ENCODE data around the gene UST.
"Not testable (repeated sequence)": the region's sequence is repeated elsewhere in the genome, so short reads cannot be mapped to it uniquely, and the experiment has no call there.

UST gene

GRCh38 chr6:148768646-148769270 is 21.9 kb downstream of the UST start:
- no peak for DNase-seq

- no peak for DNase-seq
Observed at GRCh38 chr6:148769304-148769968, 22.6 kb downstream of the UST start.

DNA sequence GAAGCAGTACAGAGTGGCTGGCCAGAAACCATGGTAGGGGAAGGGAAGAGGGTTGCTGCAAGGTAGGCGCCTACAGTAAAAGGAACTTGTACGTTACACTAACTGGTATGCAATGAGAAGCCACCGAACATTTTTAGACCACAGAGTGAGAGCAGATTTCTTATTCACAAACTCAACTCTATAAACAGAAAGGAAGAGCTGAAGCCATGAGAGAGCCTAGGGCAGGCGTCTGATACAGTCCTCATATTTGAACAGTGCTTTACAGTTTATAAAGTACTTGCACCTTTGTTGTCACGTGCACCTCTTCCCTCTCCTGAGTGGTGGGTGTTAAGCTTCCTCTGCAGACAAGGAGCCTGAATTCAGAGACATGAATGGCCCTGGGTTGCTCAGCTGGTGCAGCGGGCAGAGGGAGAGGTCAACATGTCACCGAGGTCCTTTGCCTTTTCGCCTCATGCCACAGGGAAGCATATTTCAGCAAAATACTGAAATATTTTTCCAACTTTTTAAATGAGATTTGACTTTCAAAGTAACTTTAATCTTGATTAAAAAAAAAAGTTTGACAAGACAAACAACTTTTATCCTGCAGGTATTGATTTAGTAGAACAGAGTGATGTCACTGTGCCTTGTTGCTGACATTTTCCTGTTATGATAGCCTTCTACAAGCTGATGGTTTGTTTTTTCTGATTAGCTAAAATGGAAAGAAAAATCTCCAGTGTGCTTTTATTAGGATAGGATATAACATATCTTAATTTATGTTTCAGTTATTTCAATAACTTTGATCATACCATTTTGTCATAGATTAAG is 23.8 kb downstream of the UST start:
- DNase-seq = no peak

DNA sequence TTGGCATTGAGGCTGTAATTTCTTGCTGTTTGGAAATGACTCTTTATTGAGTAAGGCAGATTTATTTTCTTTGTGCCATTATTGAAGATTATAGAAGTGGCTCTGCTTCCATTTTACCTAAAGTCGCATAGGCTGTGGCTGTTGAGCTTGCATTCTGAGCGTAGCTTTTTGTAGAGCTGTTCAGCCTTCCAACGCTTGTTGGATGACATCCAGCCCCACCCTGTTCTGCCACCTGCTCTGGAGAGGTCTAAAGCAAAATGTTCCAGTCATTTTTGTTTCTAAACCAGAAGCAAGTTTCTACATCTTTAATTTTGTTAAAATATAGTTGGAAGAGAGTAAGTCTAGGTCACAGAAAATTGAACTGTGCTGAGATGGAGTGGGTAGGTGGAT is 24.4 kb downstream of the UST start:
- DNase-seq = no peak

- DNase-seq = no peak
Observed at GRCh38 chr6:148771896-148772554, 25.2 kb downstream of the UST start.

DNA sequence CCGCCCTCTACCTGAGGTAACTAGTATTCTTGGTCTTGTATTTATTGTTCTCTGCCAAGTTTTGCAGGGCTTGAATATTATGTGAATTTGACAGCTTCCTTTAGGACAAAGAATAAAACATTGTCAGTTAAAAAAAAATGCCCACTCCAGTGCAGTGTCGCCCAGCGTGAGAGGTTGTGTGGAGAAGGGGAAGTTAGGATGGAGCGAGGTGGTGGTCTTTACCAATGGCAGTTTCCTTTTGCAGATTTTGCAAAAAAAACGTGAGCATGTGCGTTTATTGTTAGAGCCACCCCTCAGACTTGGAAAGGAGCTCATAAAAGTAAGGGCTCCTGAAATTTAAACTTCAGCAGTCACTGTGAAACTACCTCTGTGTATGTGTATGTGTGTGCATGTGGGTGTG is 28.3 kb downstream of the UST start:
- no peak for DNase-seq

DNA sequence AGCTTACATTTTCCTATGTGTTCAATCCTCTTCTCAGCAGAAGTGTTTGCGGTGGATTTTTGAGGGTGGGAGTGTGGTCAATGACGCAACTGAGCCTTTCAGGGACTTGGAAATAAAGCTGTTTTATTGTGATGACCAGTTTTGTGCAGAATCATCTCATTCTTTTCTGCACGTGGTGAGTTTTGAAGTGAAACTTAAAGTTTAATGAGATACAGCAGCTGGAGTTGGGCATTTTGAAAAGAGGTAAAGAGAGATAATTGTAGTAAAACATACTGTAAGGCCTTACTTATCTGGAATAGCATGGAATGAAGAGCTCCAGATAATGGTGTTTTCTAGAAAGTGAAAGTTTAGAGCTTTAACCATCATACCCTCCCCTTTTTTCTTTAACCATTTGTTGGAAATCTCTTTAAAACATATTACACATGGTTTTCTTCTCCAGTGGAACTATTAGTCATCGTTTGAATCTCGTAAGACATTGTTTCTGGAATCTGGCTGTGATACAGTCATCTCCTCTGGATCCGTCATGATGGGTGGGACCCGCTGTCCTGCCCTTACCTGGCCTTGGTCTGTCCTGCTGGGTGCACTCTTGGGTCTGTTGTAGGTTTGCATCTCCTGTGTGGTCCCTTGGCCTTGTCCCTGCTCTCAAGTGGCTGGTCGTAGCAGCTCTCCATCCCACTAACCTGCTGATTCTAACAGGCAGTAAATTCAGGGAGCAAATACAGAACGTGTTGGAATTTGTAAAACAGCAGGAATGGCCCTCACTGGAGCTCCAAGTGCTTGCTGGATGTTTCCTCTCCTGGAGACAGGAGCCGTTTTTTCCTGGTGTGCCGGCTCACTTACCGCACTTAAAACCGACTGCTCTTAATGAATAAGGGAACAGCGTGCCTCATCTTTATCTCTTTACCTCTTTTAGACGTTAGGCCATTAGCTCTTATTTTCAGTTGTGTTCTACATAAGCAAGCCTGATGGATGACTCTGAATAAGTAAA is 29.8 kb downstream of the UST start:
- DNase-seq = no peak

GRCh38 chr6:148779142-148779562 is 32.3 kb downstream of the UST start:
- DNase-seq = no peak

DNA sequence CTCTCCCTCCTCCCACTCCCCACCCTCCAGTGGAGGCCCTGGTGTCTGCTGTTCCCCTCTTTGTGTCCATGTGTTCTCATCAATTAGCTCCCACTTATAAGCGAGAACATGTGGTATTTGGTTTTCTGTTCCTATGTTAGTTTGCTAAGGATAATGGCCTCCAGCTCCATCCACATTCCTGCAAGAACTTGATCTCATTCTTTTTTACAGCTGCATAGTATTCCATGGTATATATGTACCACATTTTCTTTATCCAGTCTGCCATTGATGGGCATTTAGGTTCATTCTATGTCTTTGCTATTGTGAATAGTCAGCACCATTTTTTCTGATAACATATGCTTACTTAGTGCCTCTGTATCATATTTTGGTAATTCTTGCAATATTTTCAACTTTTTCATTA is 33.6 kb downstream of the UST start:
- DNase-seq = not testable (repeated sequence)

- no peak for DNase-seq
Observed at GRCh38 chr6:148780918-148781436, 34.1 kb downstream of the UST start.

- DNase-seq = no peak
Observed at GRCh38 chr6:148789948-148790347, 43.1 kb downstream of the UST start.

DNA sequence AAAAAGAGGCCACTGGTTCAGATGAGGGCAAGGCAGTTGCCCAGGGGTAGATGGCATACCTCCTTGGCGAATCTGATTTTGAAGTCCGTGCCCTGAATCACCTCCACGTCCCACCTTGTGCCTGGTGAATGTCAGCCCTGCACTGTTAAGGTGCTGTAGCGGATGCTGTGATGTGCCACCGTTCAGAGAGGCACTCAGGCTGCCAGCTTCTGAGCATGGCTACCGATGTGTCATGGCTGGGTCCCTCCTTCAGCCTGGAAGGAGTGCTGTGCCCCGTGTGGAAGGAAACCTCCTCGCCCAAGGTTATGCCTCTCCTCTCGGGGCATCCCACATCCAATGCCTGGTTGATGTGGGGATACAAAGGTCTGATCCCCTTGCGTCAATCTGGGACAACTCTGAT is 43.6 kb downstream of the UST start:
- DNase-seq = no peak

DNA sequence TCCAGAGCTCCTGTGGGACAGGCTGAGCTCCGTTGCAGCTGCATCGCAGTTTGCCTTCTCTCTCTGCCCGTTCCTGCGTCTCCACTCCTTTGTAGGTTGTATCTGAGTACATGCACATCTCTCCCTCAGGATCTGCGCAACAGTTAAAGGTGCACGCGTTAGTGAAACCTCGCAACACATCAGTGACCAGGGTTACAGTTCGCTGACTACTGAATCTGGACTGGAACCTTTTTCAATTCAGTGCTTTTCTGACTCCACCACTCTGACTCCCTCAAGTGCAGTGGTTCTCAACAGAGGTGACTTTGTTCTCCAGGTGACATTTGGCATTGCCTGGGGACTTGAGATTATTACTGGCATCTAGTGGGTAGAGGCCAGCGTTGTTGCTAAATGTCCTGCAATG is 44.0 kb downstream of the UST start:
- no peak for DNase-seq

GRCh38 chr6:148791372-148791771 is 44.5 kb downstream of the UST start:
- no peak for DNase-seq

DNA sequence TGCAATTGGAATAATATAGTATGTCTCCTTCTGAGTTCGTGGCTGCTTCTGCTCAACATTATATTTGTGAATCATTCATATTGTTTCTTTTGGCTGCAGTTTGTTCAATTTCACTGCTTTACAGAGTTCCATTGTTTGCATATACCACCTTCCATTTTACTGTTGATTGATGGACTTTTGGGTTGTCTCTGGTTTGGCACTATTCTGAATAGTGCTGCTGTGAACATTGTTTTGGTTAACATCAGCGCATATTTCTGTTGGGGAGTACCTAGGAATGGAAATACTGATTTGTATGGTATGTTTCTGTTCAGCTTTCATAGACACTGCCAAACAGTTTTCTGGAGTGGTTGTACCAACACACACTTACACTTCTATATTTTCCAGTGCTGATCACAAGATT is 46.9 kb downstream of the UST start:
- DNase-seq = no peak

DNA sequence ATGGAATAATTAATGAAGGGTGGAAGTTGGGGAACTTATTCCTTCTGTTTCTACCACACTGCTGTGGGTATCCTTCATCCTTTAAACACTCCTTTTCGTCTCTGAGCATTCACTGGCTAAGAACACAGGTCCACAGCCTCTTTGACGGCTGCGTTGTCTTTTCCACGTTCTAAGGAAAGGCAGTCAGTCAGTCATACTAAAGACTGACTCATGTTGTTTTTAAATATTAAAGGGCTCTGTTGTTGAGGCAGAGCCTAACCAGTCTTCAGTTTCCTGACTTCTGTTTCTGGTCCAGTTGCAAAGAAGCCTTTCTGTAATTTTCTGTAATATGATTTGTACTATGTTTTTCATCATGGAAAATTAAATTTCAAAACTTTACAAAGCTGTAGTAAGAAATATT is 48.0 kb downstream of the UST start:
- no peak for DNase-seq

DNA sequence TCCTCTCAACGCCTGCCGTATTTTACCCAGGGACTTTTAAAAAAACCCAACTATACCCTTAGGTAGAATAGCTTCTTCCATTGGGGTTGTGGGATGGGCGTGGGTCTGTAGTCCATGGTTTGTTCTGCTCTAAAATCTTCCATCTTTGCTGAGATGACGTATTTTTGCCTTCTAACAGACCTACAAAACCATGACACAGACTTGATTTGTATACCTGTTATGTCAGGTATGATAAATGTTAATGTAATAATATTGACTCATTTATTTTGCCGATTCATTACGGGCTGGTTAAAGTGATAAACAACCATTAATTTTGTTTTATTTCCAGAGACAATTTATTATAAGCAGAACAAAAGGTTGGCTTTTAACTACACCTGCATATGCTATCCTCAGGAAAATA is 48.7 kb downstream of the UST start:
- DNase-seq = no peak

GRCh38 chr6:148799647-148800046 is 52.8 kb downstream of the UST start:
- DNase-seq = no peak

DNA sequence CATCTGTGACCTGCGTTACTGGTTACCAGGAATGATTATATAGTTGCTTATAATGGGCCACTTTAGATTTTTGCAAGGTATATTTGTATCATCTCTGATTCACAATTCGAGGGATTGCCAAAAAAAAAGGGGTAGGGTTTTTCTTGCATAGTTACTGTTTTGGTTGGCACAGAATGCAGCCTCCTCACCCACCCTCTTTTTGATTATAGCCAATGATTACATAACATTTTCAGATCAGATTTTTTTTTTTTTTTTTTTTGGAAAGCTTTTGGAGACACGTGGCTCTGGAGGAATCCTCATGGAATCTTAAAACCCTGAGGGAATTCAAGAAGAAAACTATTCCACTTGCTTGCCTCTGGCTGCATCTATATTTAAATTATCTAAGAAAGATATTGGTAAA is 53.7 kb downstream of the UST start:
- DNase-seq = no peak

- DNase-seq = no peak
Observed at GRCh38 chr6:148803979-148804378, 57.1 kb downstream of the UST start.

DNA sequence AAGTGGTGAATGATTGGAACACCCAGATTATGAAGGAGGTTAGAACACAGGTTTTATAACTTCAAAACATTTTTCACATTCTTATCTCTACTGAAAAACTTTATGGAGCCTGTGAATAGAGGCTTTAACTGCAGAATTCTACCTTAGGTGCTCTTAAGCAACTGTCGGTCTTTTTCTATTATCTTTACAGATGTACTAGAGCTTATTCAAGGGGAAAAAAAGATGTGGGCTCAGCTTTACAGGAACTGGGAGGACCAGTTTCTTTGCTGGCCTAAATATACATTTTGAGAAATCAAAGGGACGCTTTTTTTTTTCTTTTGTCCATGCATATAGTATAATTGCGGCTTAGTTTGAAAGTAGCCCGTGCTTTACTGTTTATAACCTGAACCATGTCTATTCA is 58.9 kb downstream of the UST start:
- no peak for DNase-seq

DNA sequence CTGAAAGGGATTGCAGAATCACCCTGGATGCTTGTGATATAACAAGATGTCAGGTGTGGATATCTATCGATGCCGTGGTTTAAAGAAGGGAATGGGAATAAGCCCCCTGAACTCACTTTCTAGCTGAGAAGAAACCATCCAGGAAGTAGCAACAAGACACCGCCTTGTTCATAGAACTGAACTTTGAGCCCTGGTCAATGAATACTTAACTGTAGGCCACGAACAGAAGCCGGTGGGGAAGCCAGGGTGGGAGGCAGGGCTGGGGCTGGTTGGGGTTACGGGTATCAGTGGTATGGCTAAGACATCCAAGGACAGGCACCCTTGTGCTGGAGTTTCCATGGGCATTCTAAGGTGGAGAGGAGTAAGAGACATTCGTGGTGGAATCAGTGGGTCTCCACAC is 61.0 kb downstream of the UST start:
- DNase-seq = no peak
